ENCODE results near the gene RBPMS2. TPM values are rescaled to one million over a fixed set of nuclear protein-coding genes. Genes with fewer than 3 reads are reported as not detected.

RBPMS2 gene
- total and polyA plus RNA-seq, 3 experiments from 2014 or later = not detected

- Mint-ChIP-seq H3K27me3 (peaks cover 2 to 4% of the 10 kb centered on the region in 2 donors), H3K4me3 (no peak overlapping the region), H3K27ac (no peak overlapping the region), H3K9me3 (no peaks in the 10 kb centered on the region), H3K36me3 (no peaks in the 10 kb centered on the region), H3K4me1 (no peaks in the 10 kb centered on the region)
- DNase-seq = no peak
- Histone ChIP-seq H3K4me3 (ENCODE audit: low read length) (no peak overlapping the region), H3K36me3 (ENCODE audit: insufficient read depth, low read length) (no peaks in the 10 kb centered on the region), H3K27ac (ENCODE audit: low read depth, low read length) (no peak overlapping the region), H3K27me3 (ENCODE audit: insufficient read depth, low read length, poor library complexity, severe bottlenecking) (no peaks in the 10 kb centered on the region), H3K9me3 (ENCODE audit: low read length) (no peaks in the 10 kb centered on the region), H3K4me1 (ENCODE audit: insufficient read depth, low read length) (no peaks in the 10 kb centered on the region)
- CTCF ChIA-PET = no interaction called here
- POLR2A ChIA-PET = no interaction called here
Measured at GRCh38 chr15:64739577-64740143, 35.7 kb downstream of the RBPMS2 start.

- peak overlapping the region in 1 of 8 donors; percentile 76 for H3K27ac Mint-ChIP-seq
- no peak overlapping the region for H3K27ac ChIP-seq (ENCODE audit: low read depth, low read length)
- CTCF ChIA-PET = no interaction called here
- no peaks in the 10 kb centered on the region for H3K36me3 ChIP-seq (ENCODE audit: insufficient read depth, low read length)
- no peaks in the 10 kb centered on the region for H3K9me3 ChIP-seq (ENCODE audit: low read length)
- POLR2A ChIA-PET = no interaction called here
- no peaks in the 10 kb centered on the region for H3K4me1 Mint-ChIP-seq
- no peaks in the 10 kb centered on the region for H3K4me1 ChIP-seq (ENCODE audit: insufficient read depth, low read length)
- H3K36me3 Mint-ChIP-seq = no peaks in the 10 kb centered on the region
- no peaks in the 10 kb centered on the region for H3K9me3 Mint-ChIP-seq
- peaks cover 2 to 4% of the 10 kb centered on the region in 2 donors for H3K27me3 Mint-ChIP-seq
- no peaks in the 10 kb centered on the region for H3K27me3 ChIP-seq (ENCODE audit: insufficient read depth, low read length, poor library complexity, severe bottlenecking)
- H3K4me3 ChIP-seq (ENCODE audit: low read length) = no peak overlapping the region
- H3K4me3 Mint-ChIP-seq = no peak overlapping the region
- DNase-seq = no peak
Measured at GRCh38 chr15:64739156-64739555, 36.2 kb downstream of the RBPMS2 start.

GRCh38 chr15:64738226-64739095 is 36.9 kb downstream of the RBPMS2 start:
- Mint-ChIP-seq H3K9me3 (no peaks in the 10 kb centered on the region), H3K4me1 (no peaks in the 10 kb centered on the region), H3K4me3 (no peak overlapping the region), H3K27ac (no peak overlapping the region), H3K27me3 (peaks cover 2 to 4% of the 10 kb centered on the region in 2 donors), H3K36me3 (no peaks in the 10 kb centered on the region)
- no peak for DNase-seq
- Histone ChIP-seq H3K36me3 (ENCODE audit: insufficient read depth, low read length) (no peaks in the 10 kb centered on the region), H3K27me3 (ENCODE audit: insufficient read depth, low read length, poor library complexity, severe bottlenecking) (no peaks in the 10 kb centered on the region), H3K9me3 (ENCODE audit: low read length) (no peaks in the 10 kb centered on the region), H3K4me1 (ENCODE audit: insufficient read depth, low read length) (no peaks in the 10 kb centered on the region), H3K27ac (ENCODE audit: low read depth, low read length) (no peak overlapping the region), H3K4me3 (ENCODE audit: low read length) (no peak overlapping the region)
- ChIA-PET CTCF (no interaction called here), POLR2A (no interaction called here)

- ChIA-PET POLR2A (no interaction called here), CTCF (interaction anchor here (0.8 to 9.4 kb wide), 11 partner anchors 26 to 364 kb away, joined by 3 to 146 read pairs (median 5); partner anchors contain the start of gene ANKDD1A)
- Mint-ChIP-seq H3K27me3 (peaks cover 4 to 5% of the 10 kb centered on the region in 2 donors), H3K4me3 (no peak overlapping the region), H3K9me3 (no peaks in the 10 kb centered on the region), H3K27ac (no peak overlapping the region), H3K4me1 (peaks cover 7 to 10% (median 9%) of the 10 kb centered on the region in 3 donors), H3K36me3 (no peaks in the 10 kb centered on the region)
- Histone ChIP-seq H3K36me3 (ENCODE audit: insufficient read depth, low read length) (no peaks in the 10 kb centered on the region), H3K27me3 (ENCODE audit: insufficient read depth, low read length, poor library complexity, severe bottlenecking) (no peaks in the 10 kb centered on the region), H3K9me3 (ENCODE audit: low read length) (no peaks in the 10 kb centered on the region), H3K4me3 (ENCODE audit: low read length) (no peak overlapping the region), H3K4me1 (ENCODE audit: insufficient read depth, low read length) (peaks cover 7% of the 10 kb centered on the region), H3K27ac (ENCODE audit: low read depth, low read length) (no peak overlapping the region)
- no peak for DNase-seq
Measured at GRCh38 chr15:64732156-64732860, 43.1 kb downstream of the RBPMS2 start.

GRCh38 chr15:64731805-64732151 is 43.6 kb downstream of the RBPMS2 start:
- H3K4me1 Mint-ChIP-seq = peaks cover 7 to 10% (median 9%) of the 10 kb centered on the region in 3 donors
- POLR2A ChIA-PET = no interaction called here
- DNase-seq = no peak
- H3K4me3 Mint-ChIP-seq = no peak overlapping the region
- H3K4me3 ChIP-seq (ENCODE audit: low read length) = no peak overlapping the region
- no peaks in the 10 kb centered on the region for H3K36me3 ChIP-seq (ENCODE audit: insufficient read depth, low read length)
- H3K9me3 Mint-ChIP-seq = no peaks in the 10 kb centered on the region
- no peak overlapping the region for H3K27ac Mint-ChIP-seq
- H3K4me1 ChIP-seq (ENCODE audit: insufficient read depth, low read length) = peaks cover 7% of the 10 kb centered on the region
- no peaks in the 10 kb centered on the region for H3K27me3 ChIP-seq (ENCODE audit: insufficient read depth, low read length, poor library complexity, severe bottlenecking)
- no peaks in the 10 kb centered on the region for H3K36me3 Mint-ChIP-seq
- CTCF ChIA-PET = interaction anchor here (0.9 to 9.4 kb wide), 9 partner anchors 44 to 364 kb away, joined by 3 to 146 read pairs (median 5); partner anchors contain the start of gene ANKDD1A
- no peaks in the 10 kb centered on the region for H3K9me3 ChIP-seq (ENCODE audit: low read length)
- no peak overlapping the region for H3K27ac ChIP-seq (ENCODE audit: low read depth, low read length)
- peaks cover 4 to 5% of the 10 kb centered on the region in 2 donors for H3K27me3 Mint-ChIP-seq

- Histone ChIP-seq H3K27ac (ENCODE audit: low read depth, low read length) (no peak overlapping the region), H3K27me3 (ENCODE audit: insufficient read depth, low read length, poor library complexity, severe bottlenecking) (no peaks in the 10 kb centered on the region), H3K36me3 (ENCODE audit: insufficient read depth, low read length) (no peaks in the 10 kb centered on the region), H3K4me3 (ENCODE audit: low read length) (no peak overlapping the region), H3K4me1 (ENCODE audit: insufficient read depth, low read length) (peaks cover 7% of the 10 kb centered on the region), H3K9me3 (ENCODE audit: low read length) (no peaks in the 10 kb centered on the region)
- DNase-seq = peak; percentile 74 to 86 (median 78)
- H3K27ac Mint-ChIP-seq = peak overlapping the region in 1 of 8 donors; percentile 64
- H3K36me3 Mint-ChIP-seq = no peaks in the 10 kb centered on the region
- H3K9me3 Mint-ChIP-seq = no peaks in the 10 kb centered on the region
- peaks cover 7 to 10% (median 9%) of the 10 kb centered on the region in 3 donors for H3K4me1 Mint-ChIP-seq
- peaks cover 4 to 5% of the 10 kb centered on the region in 2 donors for H3K27me3 Mint-ChIP-seq
- CTCF ChIA-PET = interaction anchor here (0.9 to 9.4 kb wide), 10 partner anchors 44 to 375 kb away, joined by 3 to 146 read pairs (median 4); partner anchors contain the start of gene ANKDD1A
- H3K4me3 Mint-ChIP-seq = no peak overlapping the region
- POLR2A ChIA-PET = no interaction called here
Measured at GRCh38 chr15:64731012-64731804, 44.2 kb downstream of the RBPMS2 start.

GRCh38 chr15:64730151-64730550 is 45.2 kb downstream of the RBPMS2 start:
- no peak overlapping the region for H3K27ac Mint-ChIP-seq
- CTCF ChIA-PET = interaction anchor here (1.6 to 9.4 kb wide), 5 partner anchors 43 to 348 kb away, joined by 3 to 146 read pairs (median 5); partner anchors contain the start of gene ANKDD1A
- H3K27me3 Mint-ChIP-seq = peaks cover 4 to 5% of the 10 kb centered on the region in 2 donors

More at GRCh38 chr15:64730151-64730550, 45.2 kb downstream of the RBPMS2 start:
- Histone ChIP-seq H3K9me3 (ENCODE audit: low read length) (no peaks in the 10 kb centered on the region), H3K4me3 (ENCODE audit: low read length) (no peak overlapping the region), H3K27me3 (ENCODE audit: insufficient read depth, low read length, poor library complexity, severe bottlenecking) (no peaks in the 10 kb centered on the region), H3K27ac (ENCODE audit: low read depth, low read length) (no peak overlapping the region), H3K4me1 (ENCODE audit: insufficient read depth, low read length) (peaks cover 7% of the 10 kb centered on the region), H3K36me3 (ENCODE audit: insufficient read depth, low read length) (no peaks in the 10 kb centered on the region)
- Mint-ChIP-seq H3K4me1 (peaks cover 7 to 10% (median 9%) of the 10 kb centered on the region in 3 donors), H3K9me3 (no peaks in the 10 kb centered on the region), H3K36me3 (no peaks in the 10 kb centered on the region), H3K4me3 (no peak overlapping the region)
- no peak for DNase-seq
- POLR2A ChIA-PET = no interaction called here

Measured in CD8-positive, alpha-beta memory T cell (primary cell).